NCI-H69 (cell line): ENCODE results near the gene QSOX2.

ENCODE experiments used
- DNase-seq: peaks from one replicate; lab custom pipeline; 2025; lab: John Stamatoyannopoulos, UW

QSOX2 gene

GRCh38 chr9:136190656-136191055, 55.0 kb downstream of the QSOX2 start:
- no peak for DNase-seq

GRCh38 chr9:136190237-136190601, 55.4 kb downstream of the QSOX2 start:
- no peak for DNase-seq

DNA sequence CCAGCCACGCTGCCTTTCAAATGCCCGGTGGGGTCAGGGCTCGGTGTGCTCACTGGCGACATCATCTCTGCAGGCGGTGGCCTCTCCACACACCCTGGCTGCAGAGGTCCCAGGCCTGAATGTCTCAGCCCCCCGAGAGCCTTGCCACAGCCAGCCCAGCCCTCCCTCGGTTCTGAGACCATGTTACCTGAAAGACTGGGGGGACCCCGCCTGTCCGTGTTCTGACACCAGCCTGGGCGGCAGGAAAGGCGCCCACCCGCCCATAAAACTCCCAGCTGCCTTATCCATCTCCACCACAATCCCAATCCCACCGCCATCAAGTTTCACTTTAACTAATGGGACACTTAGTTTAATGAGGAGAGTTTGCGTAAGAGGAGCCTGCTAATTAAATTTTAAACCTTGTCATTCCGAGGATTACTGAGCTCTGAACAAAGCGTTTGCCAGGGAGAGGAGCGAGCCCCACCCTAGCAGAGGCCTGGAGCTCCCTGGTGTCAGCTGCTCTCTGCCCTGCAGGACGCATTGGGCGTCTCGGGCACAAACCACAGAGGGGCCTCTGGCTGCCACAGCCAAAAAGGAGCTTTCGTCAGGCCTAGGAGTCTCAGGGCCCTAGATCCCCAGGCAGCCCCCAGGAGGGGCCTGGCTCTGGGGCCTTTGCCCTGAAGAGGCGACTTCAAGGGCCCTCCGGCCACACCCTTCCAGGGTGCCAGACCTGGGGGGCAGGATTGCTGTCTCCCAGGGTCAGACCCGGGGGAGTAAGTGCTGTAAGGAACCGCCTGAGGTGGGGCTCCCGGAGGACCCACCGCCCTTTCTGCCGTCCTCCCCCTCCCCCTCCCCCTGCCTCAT, 56.0 kb downstream of the QSOX2 start:
- peak; percentile 28 for DNase-seq

GRCh38 chr9:136187683-136188586, 57.7 kb downstream of the QSOX2 start:
- DNase-seq, result peak; percentile 49

DNA sequence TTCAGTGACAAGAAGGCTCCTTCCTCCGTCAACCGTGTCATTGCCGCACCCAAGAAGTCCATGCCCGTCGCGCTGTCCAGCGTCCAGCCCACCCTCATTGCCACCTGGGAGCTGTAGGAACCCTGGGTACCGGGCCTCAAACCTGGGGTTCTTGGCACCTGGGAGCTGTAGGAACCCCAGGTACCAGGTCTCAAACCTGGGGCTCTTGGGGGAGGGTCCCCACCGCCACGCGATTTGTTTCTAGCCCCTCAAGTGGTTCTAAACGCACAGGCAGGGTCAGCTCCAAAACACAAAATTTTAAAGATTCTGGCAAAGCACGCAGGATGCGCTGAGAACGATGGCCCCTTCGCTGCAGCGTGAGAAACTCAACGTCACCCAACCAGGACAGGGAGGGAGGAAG, 58.4 kb downstream of the QSOX2 start:
- DNase-seq, result no peak

DNA sequence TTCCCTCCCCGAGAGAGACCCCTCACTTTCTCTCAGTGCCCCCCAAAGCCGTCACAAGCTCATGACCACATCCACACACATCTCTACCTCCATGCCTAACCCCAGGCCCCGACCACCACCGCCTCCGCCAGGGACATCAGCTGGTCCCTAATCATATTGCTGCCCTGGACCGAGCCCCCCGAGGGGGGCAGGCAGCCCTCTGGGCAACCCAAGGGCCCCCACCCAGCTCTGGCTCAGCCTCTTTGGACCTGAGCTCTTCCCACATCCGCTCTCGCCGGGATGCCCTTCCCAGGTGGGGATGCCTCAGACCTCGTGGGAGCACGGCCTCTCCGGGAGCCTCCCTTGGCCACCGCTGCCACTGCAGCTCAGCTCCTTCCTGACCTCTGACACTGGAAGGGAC, 59.2 kb downstream of the QSOX2 start:
- DNase-seq, result no peak

DNA sequence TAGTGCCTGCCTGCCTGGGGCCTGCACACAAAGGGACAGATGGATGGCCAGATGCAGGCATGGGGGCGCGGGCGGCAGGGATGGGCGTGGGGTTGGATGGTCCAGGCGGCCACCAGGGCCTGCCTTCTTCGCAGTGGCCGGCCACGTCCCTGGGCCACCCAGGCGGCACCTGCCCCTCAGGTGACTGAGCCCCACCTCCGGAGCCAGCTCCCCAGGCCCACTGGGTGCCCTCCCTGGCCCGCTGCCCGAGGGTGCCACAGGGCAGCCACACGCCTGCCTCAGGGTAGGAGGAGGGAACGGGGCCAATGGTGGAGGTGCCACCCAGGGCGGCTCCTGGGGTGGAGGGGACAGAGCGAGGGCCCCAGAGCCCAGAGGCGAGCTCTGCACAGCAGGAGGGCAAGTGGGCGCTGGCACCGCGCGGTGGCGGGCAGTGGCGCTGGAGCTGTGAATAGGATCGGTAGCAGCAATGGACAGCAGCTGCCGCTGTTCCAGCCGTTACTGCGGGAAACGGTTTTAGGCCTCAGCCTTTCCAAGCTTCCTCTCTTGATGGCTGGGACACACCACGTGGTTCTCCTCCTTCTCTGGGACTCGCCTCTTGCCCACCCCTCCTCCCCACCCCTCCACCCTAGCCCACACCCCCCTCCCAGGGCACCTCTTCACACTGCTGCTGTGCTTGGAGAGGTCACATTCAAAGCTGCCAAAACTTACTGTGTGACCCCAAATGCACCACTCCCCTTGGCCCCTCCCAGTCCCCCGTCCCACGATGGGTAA, 59.8 kb downstream of the QSOX2 start:
- DNase-seq, result peak; percentile 25

DNA sequence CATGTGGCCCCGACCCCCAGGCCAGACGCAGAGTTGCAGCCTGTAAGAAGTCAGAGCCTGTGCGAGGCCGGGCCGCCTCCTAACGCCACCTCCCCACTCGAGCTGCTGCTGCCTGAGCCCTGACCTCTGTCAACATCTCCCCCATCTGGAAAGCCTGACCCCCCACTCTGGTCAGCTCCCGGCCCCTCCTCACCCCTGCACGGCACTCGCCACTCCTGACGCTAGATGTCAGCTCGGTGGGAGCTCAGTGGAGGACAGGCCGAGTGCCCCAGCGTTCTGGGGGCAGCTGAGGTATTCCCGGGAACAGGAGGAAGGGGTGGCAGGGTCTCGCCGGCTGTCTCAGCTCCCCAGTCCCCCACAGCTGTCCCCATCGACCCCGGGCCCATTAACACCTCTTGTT, 60.5 kb downstream of the QSOX2 start:
- no peak for DNase-seq

DNA sequence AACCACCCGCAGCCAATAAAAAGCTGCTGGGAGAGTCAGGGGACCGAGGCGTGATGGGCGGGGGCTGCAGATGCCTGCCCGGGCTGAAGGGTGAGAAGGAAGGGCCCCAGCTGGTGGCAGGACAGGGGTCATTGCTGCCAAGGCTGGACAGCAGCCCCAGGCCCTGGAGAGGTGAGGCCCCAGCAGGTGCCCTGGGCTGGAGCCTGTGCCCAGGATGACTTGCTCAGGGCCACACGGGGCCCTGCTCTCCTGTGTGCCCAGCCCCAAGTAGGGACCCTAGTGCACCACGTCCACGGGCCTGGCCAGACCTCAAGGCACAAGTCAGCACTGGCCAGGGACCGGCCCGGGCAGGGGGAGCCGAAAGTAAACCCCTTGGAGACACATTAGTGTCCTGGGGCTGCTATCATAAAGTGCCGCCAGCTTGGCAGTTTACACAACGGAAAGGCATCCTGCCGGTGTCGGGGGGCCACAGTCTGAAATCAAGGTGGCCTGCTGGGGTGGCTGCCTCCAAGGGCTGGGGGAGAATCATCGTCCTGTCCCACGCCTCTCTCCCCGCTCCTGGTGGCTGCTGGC, 62.7 kb downstream of the QSOX2 start:
- no peak for DNase-seq

GRCh38 chr9:136182420-136182787, 63.2 kb downstream of the QSOX2 start:
- DNase-seq, result no peak

GRCh38 chr9:136181784-136182419, 63.7 kb downstream of the QSOX2 start:
- no peak for DNase-seq

DNA sequence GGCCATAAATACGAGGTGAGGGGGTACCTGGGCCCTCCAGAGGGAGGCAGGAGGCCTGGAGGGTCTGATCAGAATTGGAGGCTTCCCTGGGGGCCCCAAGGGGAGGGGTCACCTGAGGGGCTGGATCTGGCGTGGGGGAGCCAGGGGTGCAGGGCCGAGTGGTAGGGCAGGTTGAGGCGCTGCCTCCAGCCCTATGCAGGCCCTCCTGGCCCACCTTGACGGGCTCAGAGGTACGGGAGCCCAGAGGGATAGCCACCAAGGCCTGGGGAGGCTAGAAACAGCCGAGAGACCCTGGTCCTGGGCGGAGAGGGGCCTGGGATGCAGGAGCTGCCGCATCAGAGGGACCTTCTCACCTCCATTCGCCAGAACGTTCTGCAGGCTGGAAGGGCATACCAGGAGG, 65.0 kb downstream of the QSOX2 start:
- no peak for DNase-seq

DNA sequence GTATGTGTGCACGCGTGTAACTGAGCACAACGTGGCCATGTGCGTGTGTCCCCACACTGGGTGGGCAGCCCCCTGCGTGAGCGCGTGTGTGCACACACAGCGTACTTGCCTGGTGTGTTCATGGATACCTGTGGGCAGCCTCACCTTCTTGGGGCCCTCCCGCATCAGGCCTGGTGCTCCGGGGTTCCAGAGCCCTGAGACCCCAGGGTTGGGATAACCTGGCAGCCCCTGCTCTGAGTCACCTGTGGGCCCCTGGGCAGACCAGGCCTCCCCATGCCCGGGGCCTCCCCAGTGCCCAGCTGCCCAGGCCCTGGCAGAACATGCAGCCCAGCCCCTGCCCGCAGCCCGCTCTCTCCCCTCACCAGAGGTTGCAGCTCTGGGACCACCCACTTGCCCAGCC, 65.9 kb downstream of the QSOX2 start:
- DNase-seq, result no peak

GRCh38 chr9:136179101-136179616, 66.5 kb downstream of the QSOX2 start:
- DNase-seq, result no peak

DNA sequence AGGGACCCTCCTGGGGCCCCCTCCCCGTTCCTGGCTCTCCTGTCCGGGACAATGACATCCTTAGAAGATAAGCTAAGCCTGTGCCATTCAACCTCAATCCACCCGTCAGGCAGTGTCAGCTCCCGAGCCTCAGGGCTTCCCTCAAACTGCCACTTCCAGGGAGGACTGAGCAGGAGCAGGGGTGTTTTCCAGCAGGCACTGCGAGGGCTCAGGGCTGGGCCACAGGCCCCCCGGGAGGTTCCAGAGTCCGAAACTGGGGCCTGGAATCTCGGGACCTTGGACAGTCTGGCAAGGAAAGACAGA, 66.9 kb downstream of the QSOX2 start:
- DNase-seq, result no peak

- DNase-seq, result no peak
Observed at GRCh38 chr9:136178061-136178772, 67.4 kb downstream of the QSOX2 start.

- DNase-seq, result no peak
Observed at GRCh38 chr9:136177224-136177623, 68.4 kb downstream of the QSOX2 start.

DNA sequence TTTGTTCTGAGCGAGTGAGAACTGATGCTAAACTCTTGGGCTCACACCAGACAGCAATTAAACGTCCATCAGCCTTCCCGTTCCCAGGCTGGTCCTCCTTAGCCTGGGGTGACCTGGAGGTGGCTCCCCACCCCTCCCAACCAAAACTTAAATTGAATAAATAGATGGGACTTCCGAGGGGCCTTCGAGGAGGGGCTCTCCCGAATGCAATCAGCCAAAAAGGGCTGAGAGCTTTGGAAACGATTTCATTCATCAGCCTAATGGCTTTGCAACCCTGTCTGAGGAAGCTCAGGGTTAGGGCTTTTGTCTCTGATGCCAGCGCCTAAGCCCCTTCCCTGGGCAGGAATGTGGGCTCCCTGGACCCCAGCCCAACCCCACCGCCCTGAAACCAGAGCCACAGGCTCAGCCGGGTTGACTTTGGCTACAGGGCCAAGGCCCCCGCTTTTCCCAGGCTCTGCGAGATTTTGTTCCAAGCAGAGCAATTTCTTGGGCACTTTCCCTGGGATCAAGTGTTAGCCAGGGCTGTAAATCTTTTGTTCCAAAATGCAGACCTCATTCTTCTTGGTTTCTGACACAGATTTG, 69.9 kb downstream of the QSOX2 start:
- peak; percentile 44 for DNase-seq

- DNase-seq, result peak; percentile 91
Observed at GRCh38 chr9:136174779-136175615, 70.6 kb downstream of the QSOX2 start.
